HEK293 (cell line): ENCODE measurements around the gene PMM1.

ENCODE experiments used
- CTCF ChIA-PET: fragments of 350-600 bp; formaldehyde crosslinking; extraction: SDS; loops from one replicate; lab custom pipeline; 2021; ENCODE audit warnings: antibody characterized with exemption; lab: Yijun Ruan, JAX
- POLR2A ChIA-PET: fragments of 300-600 bp; formaldehyde crosslinking; extraction: SDS; loops from one replicate; lab custom pipeline; 2020; ENCODE audit warnings: antibody characterized with exemption, inconsistent platforms; lab: Yijun Ruan, JAX
- H3K27ac ChIP-seq: fragments of 200-500 bp; sonication (Bioruptor generic); 2 replicates; pipeline ENCODE4 v1.5.1; 2014; ENCODE audit warnings: low read depth, low read length, control low read depth, inconsistent platforms; ENCODE audit errors: extremely low read depth
- H3K36me3 ChIP-seq, 2 experiments: fragments of 200-500 bp in 1 of 2; sonication (Bioruptor generic) in 1 of 2; 1 replicate in 1 of 2; 2 replicates in 1 of 2; pipeline ENCODE4 v1.5.1; 2014 to 2017; ENCODE audit warnings: inconsistent platforms in 2 of 2, low read length in 2 of 2; ENCODE audit not compliant: control insufficient read depth in 2 of 2, insufficient read depth in 1 of 2
- H3K4me1 ChIP-seq: fragments of 200-500 bp; sonication (Bioruptor generic); 2 replicates; pipeline ENCODE4 v1.5.1; 2014; ENCODE audit warnings: mild to moderate bottlenecking, low read length, inconsistent platforms; ENCODE audit not compliant: control insufficient read depth, insufficient read depth
- H3K4me3 ChIP-seq: 2 replicates; pipeline ENCODE4 v1.5.1; 2011; ENCODE audit warnings: low read depth, mild to moderate bottlenecking, control low read depth, low read length, moderate library complexity
- H3K9me3 ChIP-seq: fragments of 200-500 bp; sonication (Bioruptor generic); 2 replicates; pipeline ENCODE4 v1.5.1; 2014; ENCODE audit warnings: low read depth, low read length, inconsistent platforms; ENCODE audit not compliant: control insufficient read depth, insufficient read depth
- AEBP2 ChIP-seq: fragments of 450-650 bp; formaldehyde crosslinking; IDR thresholded peaks from 2 replicates; pipeline ENCODE4 v1.5.1; 2016; ENCODE audit warnings: missing biosample characterization, missing genetic modification characterization, borderline replicate concordance
- BCL11A ChIP-seq: fragments of 450-650 bp; formaldehyde crosslinking; IDR thresholded peaks from 2 replicates; pipeline ENCODE4 v1.5.1; 2016; ENCODE audit warnings: low read depth, missing biosample characterization, missing genetic modification characterization
- GLIS2 ChIP-seq: fragments of 450-650 bp; formaldehyde crosslinking; IDR thresholded peaks from 2 replicates; pipeline ENCODE4 v1.5.1; 2016; ENCODE audit warnings: missing biosample characterization, missing genetic modification characterization
- IKZF3 ChIP-seq: fragments of 450-650 bp; IDR thresholded peaks from 2 replicates; pipeline ENCODE4 v1.5.0; 2018; ENCODE audit warnings: missing biosample characterization, mild to moderate bottlenecking, missing genetic modification characterization, moderate library complexity
- INSM2 ChIP-seq: fragments of 450-650 bp; formaldehyde crosslinking; IDR thresholded peaks from 2 replicates; pipeline ENCODE4 v1.5.1; 2016; ENCODE audit warnings: missing biosample characterization, missing genetic modification characterization
- PRDM10 ChIP-seq: fragments of 450-650 bp; formaldehyde crosslinking; IDR thresholded peaks from 2 replicates; pipeline ENCODE4 v1.5.1; 2016; ENCODE audit warnings: missing biosample characterization, missing genetic modification characterization
- YY1 ChIP-seq: fragments of 450-650 bp; formaldehyde crosslinking; IDR thresholded peaks from 2 replicates; pipeline ENCODE4 v1.5.1; 2018; ENCODE audit warnings: missing biosample characterization, missing genetic modification characterization
- ZBTB20 ChIP-seq: fragments of 450-650 bp; formaldehyde crosslinking; IDR thresholded peaks from 2 replicates; pipeline ENCODE4 v1.5.1; 2016; ENCODE audit warnings: missing biosample characterization, missing genetic modification characterization
- ZBTB44 ChIP-seq: fragments of 450-650 bp; IDR thresholded peaks from 2 replicates; pipeline ENCODE4 v1.5.1; 2018; ENCODE audit warnings: missing biosample characterization, mild to moderate bottlenecking, missing genetic modification characterization
- ZFP69B ChIP-seq: fragments of 450-650 bp; formaldehyde crosslinking; IDR thresholded peaks from 2 replicates; pipeline ENCODE4 v1.5.1; 2016; ENCODE audit warnings: missing biosample characterization, missing genetic modification characterization
- ZNF169 ChIP-seq: fragments of 450-650 bp; formaldehyde crosslinking; IDR thresholded peaks from 2 replicates; pipeline ENCODE4 v1.5.1; 2016; ENCODE audit warnings: missing biosample characterization, missing genetic modification characterization
- ZNF18 ChIP-seq: fragments of 450-650 bp; formaldehyde crosslinking; IDR thresholded peaks from 2 replicates; pipeline ENCODE4 v1.5.1; 2016; ENCODE audit warnings: missing biosample characterization, missing genetic modification characterization
- ZNF274 ChIP-seq, 2 experiments: fragments of 200-500 bp in 1 of 2; fragments of 450-650 bp in 1 of 2; sonication (Bioruptor generic) in 1 of 2; formaldehyde crosslinking in 1 of 2; IDR thresholded peaks; 2 replicates each; pipeline versions ENCODE4 v1.5.1 to v1.6.1; 2014 to 2016; ENCODE audit warnings: borderline replicate concordance in 1 of 2, inconsistent platforms in 1 of 2, low read length in 1 of 2, missing biosample characterization in 1 of 2, missing genetic modification characterization in 1 of 2
- ZNF311 ChIP-seq: fragments of 450-650 bp; formaldehyde crosslinking; IDR thresholded peaks from 2 replicates; pipeline ENCODE4 v1.5.1; 2017; ENCODE audit warnings: missing biosample characterization, missing genetic modification characterization, borderline replicate concordance
- ZNF335 ChIP-seq: fragments of 450-650 bp; formaldehyde crosslinking; conservative IDR thresholded peaks from 2 replicates; pipeline ENCODE4 v1.5.1; 2016; ENCODE audit warnings: missing biosample characterization, missing genetic modification characterization
- ZNF518A ChIP-seq: fragments of 450-650 bp; formaldehyde crosslinking; conservative IDR thresholded peaks from 2 replicates; pipeline ENCODE4 v1.5.1; 2016; ENCODE audit warnings: low read depth, missing biosample characterization, missing genetic modification characterization
- ZNF777 ChIP-seq: fragments of 450-650 bp; formaldehyde crosslinking; IDR thresholded peaks from 2 replicates; pipeline ENCODE4 v1.5.1; 2017; ENCODE audit warnings: missing biosample characterization, missing genetic modification characterization, borderline replicate concordance
- ZSCAN30 ChIP-seq: fragments of 450-650 bp; IDR thresholded peaks from 2 replicates; pipeline ENCODE4 v1.5.1; 2018; ENCODE audit warnings: missing biosample characterization, mild to moderate bottlenecking, missing genetic modification characterization, moderate library complexity

PMM1 gene

GRCh38 chr22:41589391-41590241 lies at the start of gene PMM1:
TSS of gene PMM1 (minus strand) at chr22:41589840. CDS start at chr22:41589805, 35 bp downstream.
- CTCF ChIA-PET: interaction anchor here (0.6 to 4.7 kb wide), 13 partner anchors 8 to 216 kb away, joined by 3 to 23 read pairs (median 4); partner anchors contain the start of gene POLR3H
- POLR2A ChIA-PET: interaction anchor here (0.5 to 3.4 kb wide), 45 partner anchors 9 to 497 kb away, joined by 3 to 105 read pairs (median 5); partner anchors contain the start of genes ACO2, CCDC134, CENPM and CSDC2
- H3K36me3 ChIP-seq: peaks cover 0 to 14% of the 10 kb centered on the region in 2 experiments; a peak in 2 of 3 replicates
- peak within 1 kb of the TSS; percentile 61 for H3K27ac ChIP-seq
- no peaks in the 10 kb centered on the region for H3K9me3 ChIP-seq
- peak within 1 kb of the TSS; percentile 90 for H3K4me3 ChIP-seq
- H3K4me1 ChIP-seq: peaks cover 12% of the 10 kb centered on the region
- TF ChIP-seq YY1 (tag by site-specific recombination) (0 out of 2 replicates have a peak, but pooled peaks have one; percentile 52), ZNF18 (tag by site-specific recombination) (peak; percentile 23; the same call in 1 of the 2 replicates), ZNF169 (peak; percentile 76; the same call in 1 of the 2 replicates), PRDM10 (tag by site-specific recombination) (peak; percentile 97), ZFP69B (peak; percentile 67; the same call in 1 of the 2 replicates), ZNF311 (tag by site-specific recombination) (no peak), ZNF335 (tag by site-specific recombination) (peak; percentile 99), ZBTB20 (peak; percentile 57), BCL11A (tag by site-specific recombination) (0 out of 2 replicates have a peak, but pooled peaks have one; percentile 22), ZNF274 (IDR thresholded peaks at IDR 0.05; ENCODE audit: low read length) (no peak), ZNF274 (tag by site-specific recombination; IDR thresholded peaks at IDR 0.05; ENCODE audit: borderline replicate concordance) (no peak), ZBTB44 (tag by site-specific recombination) (peak; percentile 97), GLIS2 (tag by site-specific recombination) (peak; percentile 78), AEBP2 (tag by site-specific recombination) (no peak), IKZF3 (peak; percentile 61; the same call in 1 of the 2 replicates), ZSCAN30 (peak; percentile 71), ZNF518A (0 out of 2 replicates have a peak, but pooled peaks have one; percentile 9), ZNF777 (tag by site-specific recombination) (peak; percentile 36; the same call in 1 of the 2 replicates), INSM2 (tag by site-specific recombination) (peak; percentile 26; the same call in 1 of the 2 replicates)
